Activated CD4-positive, alpha-beta T cell treated with anti-CD3 and anti-CD28 coated beads, Interleukin-2, amount 50 U/mL, for 1 hour (primary cell): ENCODE results near the gene SLIT3.
"Not testable (repeated sequence)": the region's sequence is repeated elsewhere in the genome, so short reads cannot be mapped to it uniquely, and the experiment has no call there.

ENCODE experiments used
- DNase-seq: peaks from one replicate; pipeline ENCODE4 v3.0.0-alpha.2; 2020

Gene SLIT3

DNA sequence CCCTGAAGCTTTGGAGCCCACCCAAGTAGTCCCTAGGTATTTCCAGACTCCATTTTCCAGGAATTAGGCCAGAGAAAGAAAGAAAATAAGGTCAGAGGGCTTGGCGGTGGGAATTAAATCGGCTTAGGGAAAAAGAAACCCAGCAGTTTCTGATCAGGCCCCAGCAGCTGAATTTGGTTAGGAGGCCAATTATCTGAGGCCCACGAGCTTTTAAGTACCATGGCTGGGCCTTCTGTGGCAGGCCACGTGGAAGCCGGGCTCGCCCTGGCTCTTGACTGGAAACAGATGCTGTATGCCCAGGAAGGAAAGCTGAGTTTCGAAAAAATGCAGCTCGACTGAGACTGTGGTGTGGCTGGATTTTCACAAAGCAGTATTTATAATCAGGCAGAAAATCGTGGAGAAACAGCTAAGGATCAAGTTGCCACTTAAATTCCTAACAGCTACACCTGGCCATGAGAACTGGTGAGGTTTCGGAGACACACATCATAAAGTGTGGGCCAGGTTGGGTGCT lies 646.7 kb downstream of the SLIT3 start:
- no peak for DNase-seq

DNA sequence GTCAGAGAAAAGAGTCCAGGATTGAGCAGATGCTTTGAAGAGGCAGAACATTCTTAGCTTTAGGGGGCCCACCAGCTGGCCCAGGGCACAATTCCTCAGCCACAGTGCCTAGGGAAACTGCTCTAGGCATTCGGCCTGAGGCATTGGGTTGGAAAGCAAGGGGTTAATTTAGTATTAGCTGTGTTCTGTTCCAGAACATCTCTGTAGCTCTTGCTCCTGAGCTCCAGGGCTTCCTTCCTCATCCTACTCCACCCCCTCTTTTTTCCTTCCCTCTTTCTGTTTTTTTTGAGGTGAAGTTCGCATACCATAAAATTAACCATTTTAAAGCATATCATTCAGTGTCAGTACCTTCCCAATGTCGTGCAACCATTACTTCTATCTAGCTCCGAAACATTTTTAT lies 647.3 kb downstream of the SLIT3 start:
- DNase-seq = no peak

DNA sequence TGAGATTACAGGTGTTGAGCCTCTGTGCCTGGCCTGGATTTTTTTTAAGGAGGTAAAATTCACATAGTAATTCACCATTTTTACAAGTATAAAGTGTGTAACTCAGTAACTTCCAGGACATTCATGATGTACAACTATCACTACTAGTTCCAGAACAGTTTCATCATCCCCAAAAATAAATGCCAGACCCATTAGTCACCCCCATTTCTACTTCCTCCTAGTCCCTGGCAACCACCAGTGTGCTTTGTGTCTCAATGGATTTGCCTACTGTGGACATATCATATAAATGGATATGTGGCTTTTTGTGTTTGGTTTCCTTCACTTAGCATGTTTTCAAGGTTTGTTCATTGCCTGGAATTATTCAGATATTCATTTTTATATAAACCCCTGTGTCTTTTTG lies 649.3 kb downstream of the SLIT3 start:
- DNase-seq = no peak

DNA sequence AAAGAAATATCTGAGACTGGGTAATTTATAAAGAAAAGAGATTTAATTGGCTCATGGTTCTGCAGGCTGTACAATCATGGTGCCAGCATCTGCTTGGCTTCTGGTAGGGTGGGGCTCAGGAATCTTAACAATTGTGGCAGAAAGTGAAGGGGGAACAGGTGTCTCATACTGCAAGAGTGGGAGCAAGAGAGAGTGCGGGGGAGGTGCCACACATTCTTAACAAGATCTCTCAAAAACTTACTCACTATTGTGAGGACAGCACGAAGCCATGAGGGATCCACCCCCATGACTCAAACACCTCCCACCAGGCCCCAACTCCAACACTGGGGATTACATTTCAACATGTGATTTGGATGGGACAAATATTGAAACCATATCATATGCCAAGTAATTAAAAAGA lies 651.6 kb downstream of the SLIT3 start:
- DNase-seq = no peak

DNA sequence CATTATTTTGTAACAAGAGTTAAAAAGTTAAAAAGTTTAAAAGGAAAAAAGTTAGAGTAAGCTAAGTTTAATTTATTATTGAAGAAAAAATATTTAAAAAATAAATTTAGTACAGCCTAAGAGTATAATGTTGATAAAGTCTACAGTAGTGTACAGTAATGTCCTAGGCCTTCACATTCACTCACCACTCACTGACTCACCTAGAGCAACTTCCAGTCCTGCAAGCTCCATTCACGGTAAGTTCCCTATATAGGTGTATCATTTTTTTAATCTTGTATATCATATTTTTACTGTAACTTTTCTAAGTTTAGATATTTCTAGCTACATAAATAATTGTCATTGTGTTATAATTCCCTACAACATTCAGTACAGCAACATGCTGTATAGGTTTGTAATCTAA lies 652.4 kb downstream of the SLIT3 start:
- DNase-seq = no peak

DNA sequence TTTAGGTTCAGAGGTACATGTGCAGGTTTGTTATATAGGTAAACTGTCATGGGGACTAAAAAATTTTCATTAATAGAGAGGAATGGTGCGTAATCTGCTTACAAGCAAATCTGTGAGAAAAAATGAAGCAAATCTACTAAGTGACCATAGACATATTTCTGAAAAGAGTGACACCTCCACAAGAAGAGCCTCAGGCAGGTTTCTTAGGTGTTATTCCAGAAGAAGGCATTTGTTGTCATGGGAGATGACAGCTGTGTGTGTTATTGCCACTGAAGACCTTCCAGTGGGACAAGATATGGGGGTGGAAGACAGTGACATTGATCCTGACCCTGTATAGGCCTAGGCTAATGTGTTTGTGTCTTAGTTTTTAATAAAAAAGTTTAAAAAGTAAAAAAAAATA lies 652.9 kb downstream of the SLIT3 start:
- no peak for DNase-seq

DNA sequence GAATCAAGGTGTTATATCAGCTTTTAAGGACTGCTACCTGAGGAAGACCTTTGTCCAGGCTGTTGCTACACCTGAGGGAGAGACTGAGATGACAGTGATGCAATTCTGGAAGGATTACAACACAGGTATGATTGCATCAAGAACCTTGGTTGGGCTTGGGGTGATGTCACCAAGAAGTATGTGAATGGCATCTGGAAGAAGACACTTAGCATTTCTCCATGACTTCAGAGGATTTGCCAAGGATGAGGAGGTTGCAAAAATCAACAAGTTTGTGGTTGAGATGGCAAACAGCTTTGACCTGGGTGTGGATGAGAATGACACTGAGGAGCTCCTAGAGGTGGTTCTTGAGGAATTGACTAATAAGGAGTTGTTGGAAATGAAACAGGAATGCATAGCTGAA lies 653.9 kb downstream of the SLIT3 start:
- DNase-seq = no peak

DNA sequence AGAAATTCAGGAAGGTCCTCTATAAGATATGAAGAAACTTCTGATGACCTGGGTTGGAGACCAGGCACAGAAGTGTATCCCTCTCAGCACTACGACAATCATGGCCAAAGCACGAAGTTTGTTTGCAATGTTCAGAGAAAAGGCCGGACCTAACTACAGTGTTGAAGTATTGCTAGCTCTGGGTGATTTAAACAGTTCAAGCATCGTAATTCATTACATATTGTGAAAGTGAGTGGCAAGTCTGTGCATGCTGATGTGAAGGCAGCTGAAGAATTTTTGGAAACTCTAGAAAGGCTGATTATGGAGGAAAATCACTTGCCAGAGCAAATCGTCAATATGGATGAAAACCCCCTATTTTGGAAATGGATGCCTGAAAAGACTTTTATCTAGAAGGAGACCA lies 654.6 kb downstream of the SLIT3 start:
- no peak for DNase-seq

DNA sequence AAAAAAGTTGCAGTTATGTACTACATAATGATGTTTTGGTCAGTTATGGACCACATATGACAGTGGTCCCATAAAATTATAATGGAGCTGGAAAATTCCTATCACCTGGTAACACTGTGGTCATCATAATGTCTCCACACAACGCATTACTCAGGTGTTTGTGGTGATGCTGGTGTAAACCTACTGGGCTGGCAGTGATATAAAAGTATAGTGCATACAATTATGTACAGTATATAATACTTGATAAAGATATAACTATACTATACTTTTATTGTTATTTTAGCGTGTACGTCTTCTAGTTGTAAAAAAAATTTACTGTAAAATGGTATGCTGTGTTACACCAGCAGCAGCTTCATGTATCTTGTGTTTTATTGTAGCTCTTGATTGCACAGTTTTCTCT lies 655.7 kb downstream of the SLIT3 start:
- DNase-seq = no peak

DNA sequence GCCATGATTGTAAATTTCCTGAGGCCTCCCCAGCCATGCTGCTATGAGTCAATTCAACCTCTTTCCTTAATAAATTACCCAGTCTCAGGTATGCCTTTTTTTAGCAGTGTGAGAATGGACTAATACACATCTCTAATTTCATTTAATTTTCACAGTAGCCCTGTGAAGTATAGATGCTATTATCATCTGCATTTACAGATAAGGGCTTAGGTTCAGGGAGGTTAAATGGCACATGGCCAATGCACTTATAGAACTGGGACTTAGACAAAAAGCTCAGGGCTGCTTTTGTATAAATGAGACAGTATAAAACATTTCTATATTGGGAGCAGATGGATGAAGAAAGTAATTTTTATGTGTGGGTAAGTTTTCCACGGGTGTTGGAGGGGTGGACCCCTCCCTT lies 658.9 kb downstream of the SLIT3 start:
- no peak for DNase-seq

DNA sequence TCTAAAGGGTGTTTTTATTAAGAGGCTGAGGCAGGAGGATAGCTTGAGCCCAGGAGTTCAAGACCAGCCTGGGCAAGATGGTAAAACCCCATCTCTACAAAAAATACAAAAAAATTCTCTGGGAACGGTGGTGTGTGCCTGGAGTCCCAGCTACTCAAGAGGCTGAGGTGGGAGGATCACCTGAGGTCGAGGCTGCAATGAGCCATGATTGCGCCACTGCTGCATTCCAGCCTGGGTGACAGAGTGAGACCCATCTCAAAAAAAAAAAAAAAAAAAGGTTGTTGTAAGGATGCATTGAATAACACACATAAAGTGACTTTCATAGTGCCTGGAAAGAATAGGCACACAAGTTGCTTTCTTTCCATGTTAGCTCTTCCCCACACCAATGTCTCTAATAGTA lies 662.1 kb downstream of the SLIT3 start:
- DNase-seq = not testable (repeated sequence)

DNA sequence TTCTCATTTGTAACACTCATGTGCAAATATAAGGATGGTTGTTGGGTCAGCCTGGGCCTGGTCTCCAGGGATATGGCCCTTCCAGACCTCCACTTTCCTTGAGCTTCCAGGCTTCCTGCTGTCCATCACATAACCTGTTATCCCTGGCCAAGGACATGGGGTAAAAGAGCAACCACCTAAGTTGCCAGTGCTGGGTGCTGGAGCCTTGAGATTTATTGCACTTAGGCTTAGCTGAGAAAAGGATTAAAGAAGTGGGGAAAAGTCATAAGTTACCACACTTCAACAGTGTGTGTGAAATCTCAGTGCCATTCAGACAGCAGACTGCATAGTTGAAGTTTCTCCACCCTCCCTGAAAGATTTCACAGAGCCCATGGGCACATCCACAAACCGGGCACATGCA lies 663.1 kb downstream of the SLIT3 start:
- DNase-seq = no peak

DNA sequence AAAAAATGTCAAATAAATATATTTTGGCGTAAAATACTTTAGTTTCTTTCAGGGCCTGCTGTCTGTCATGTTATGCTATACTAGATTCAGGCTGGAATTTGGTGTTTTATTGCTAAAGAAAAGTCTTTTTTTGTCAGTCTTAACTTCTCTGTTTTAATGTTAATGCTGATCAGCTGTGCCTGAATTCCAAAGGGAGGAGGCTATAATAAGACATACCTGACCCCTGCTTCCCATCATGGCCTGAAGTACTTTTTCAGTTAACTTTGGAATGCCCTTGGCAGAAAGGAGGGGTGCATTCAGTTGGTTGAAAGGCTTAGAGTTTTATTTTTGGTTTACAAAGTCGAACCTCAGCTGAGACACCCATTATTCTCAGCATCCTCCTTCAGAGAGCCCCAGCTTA lies 663.7 kb downstream of the SLIT3 start:
- DNase-seq = no peak

DNA sequence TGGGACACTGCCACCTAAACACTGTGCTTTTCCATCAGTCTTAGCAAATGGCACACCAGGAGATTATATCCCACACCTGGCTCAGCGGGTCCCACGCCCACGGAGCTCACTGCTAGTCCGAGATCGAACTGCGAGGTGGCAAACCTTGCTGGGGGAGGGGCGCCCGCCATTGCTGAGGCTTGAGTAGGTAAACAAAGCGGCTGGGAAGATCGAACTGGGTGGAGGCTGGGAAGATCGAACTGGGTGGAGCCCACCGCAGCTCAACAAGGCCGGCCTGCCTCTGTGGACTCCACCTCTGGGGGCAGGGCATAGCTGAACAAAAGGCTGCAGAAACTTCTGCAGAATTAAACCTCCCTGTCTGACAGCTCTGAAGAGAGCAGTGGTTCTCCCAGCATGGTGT lies 670.0 kb downstream of the SLIT3 start:
- DNase-seq = not testable (repeated sequence)

DNA sequence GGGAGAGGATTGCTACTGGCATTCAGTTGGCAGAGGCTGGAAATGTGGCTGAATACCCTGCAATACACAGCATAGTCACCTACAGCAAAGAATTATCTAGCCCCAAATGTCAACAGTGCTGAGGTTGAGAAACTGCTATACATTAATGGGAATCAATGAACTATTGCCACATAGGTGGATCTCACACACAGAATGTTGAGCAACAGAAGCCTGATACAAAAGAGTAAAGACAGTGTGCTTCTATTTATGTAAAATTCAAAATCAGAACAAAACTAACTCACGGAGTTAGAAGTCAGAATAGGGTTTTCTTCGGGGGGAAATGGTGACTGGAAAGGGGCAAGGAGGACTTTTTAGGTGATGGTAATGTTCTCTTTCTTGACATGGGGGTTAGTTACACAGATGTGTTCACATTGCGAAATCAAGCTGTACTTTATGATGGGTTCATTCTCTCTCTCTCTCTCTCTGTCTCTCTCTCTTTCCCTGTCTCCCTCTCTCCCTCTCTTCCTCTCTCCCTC lies 676.0 kb downstream of the SLIT3 start:
- no peak for DNase-seq

DNA sequence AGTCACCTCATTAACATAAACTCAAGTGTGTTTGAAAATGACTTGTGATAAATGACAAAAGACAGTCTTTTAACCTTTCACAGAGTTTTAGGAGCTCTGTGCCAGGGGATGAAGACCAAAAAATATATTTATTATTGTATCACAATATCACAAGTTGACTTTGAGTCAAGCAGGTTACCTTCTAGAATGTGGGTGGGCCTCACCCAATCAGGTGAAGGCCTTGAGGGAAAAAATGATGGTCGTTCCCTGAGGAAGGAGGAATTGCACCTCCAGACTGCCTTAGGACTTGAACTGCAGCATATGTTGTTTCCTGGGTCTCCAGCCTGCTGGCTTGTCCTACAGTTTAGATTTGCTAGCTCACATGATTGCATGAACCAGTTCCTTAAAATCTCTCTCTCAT lies 680.1 kb downstream of the SLIT3 start:
- no peak for DNase-seq

DNA sequence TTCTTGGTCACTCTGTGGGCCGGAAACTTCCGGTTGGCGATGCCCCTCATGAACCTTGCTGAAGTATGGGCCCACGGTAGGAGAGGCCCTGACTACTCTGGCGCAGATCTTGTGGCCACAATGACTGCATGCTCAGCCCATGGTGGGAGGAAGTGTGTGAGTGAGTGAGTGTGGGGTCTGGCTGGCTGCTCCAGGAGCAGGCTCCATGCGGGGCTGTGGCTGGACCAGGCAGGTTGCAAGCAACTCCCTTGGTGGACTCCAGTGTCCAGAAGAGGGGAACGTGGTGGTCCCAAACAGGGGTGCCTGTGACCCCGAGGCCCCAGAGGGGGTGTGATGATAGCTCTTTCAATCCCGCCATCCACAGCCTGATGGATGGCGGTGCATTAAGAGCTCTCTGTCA lies 686.3 kb downstream of the SLIT3 start:
- DNase-seq = no peak

DNA sequence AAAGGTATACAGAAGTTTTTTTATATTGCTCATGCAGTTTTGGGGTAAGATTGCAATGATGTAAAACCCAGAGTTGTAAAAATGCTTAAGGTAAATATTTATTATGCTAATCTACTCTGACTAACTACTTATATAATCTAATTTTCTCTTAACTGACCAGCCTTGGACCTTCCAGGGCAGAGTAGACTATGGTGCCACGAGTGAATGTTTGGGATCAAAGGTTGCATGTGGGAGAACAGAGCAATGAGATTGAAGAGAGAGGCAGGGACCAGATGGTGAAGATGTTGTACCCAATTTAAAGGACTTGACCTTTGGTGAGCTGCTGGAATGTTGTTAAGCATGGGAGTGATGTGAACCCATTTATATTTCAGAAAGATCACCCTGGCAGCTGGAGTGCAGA lies 686.9 kb downstream of the SLIT3 start:
- DNase-seq = no peak

DNA sequence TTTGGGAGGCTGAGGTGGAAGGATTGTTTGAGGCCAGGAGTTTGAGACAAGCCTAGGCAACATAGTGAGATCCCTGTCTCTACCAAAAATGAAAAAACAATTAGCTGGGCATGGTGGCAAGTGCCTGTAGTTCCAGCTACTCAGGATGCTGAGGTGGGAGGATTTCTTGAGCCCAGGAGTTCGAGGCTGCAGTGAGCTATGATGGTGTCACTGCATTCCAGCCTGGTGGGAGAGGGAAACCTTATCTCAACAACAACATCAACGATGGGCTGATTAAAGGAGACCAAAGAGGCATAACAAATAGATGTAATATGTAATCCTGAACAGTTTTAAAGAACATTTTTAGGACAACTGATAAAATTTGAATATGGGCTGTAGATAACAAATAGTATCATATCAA lies 687.5 kb downstream of the SLIT3 start:
- DNase-seq = no peak

DNA sequence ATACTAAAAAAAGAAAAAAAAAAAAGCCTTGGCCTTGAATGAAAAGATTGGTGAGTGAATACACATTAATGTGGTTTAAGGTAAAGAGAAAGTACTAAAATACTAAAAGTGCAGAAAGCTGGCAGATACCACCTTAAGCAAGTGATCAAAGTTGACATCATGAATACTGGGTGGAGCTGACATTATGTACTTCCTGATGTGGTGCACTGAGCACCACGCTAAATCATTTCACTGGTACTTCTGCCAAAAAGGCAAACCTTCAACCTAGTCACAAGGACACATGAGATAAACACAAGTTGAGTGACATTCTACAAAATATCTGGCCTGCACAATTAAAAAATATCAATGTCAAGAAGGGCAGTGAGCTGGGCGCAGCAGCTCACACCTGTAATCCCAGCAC lies 687.9 kb downstream of the SLIT3 start:
- no peak for DNase-seq

DNA sequence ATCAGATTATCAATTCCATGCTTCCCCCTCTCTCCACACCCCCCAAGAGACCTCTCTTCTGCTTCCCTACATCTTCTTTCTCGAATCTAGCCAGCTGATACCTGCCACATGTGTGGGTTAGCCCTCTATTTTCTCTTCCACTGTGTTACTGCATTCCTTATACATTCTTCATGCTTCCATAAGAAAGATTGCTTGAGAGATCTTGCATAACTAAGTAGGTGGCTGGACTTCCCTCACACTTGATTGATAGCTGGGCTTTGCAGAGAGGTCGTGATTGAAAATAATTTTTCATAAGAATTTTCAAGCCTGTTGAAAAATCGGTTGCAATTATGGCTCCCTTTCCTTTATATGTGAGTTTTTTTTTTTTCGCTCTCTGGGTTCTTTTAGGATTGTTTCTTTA lies 688.8 kb downstream of the SLIT3 start:
- DNase-seq = no peak
